Activated CD8-positive, alpha-beta T cell treated with anti-CD3 and anti-CD28 coated beads, Interleukin-2, amount 10 ng/mL, durations not matched to agents 7 days and 5 days (primary cell): ENCODE measurements around the gene STRN3. TPM values are rescaled to one million over a fixed set of nuclear protein-coding genes. Genes with fewer than 3 reads are reported as not detected.
"Not testable (repeated sequence)": the region's sequence is repeated elsewhere in the genome, so short reads cannot be mapped to it uniquely, and the experiment has no call there.

Experiments used
- ATAC-seq: fragments of 150-1000 bp; cut with Tn5 transposase; one replicate; pipeline ENCODE4 v1.10.0; 2021; ENCODE audit warnings: moderate library complexity
- CTCF ChIA-PET: fragments of 350-600 bp; sonication (Branson Sonifier 250); formaldehyde crosslinking; loops from one replicate; lab custom pipeline; 2021; ENCODE audit warnings: antibody characterized with exemption; lab: Charles Lee
- POLR2A ChIA-PET: fragments of 350-600 bp; sonication (Branson Sonifier 250); formaldehyde crosslinking; loops from one replicate; lab custom pipeline; 2021; ENCODE audit warnings: antibody characterized with exemption; lab: Charles Lee
- DNase-seq: peaks from one replicate; pipeline ENCODE4 v3.0.0-alpha.2; 2020
- H3K27ac Mint-ChIP-seq: one replicate; pipeline ENCODE4 v1.8.0; 2021; ENCODE audit warnings: mild to moderate bottlenecking, mixed read lengths
- H3K27me3 Mint-ChIP-seq: one replicate; pipeline ENCODE4 v1.8.0; 2021; ENCODE audit warnings: low read depth, mixed read lengths
- H3K36me3 Mint-ChIP-seq: one replicate; pipeline ENCODE4 v1.8.0; 2021; ENCODE audit warnings: low read depth, mixed read lengths
- H3K4me1 Mint-ChIP-seq: one replicate; pipeline ENCODE4 v1.8.0; 2021; ENCODE audit warnings: low read depth, mixed read lengths
- H3K4me3 Mint-ChIP-seq: one replicate; pipeline ENCODE4 v1.8.0; 2021; ENCODE audit warnings: mild to moderate bottlenecking, mixed read lengths
- H3K9me3 Mint-ChIP-seq: one replicate; pipeline ENCODE4 v1.8.0; 2022; ENCODE audit warnings: mixed read lengths; ENCODE audit not compliant: insufficient read depth
- total RNA-seq, 2 experiments: library from RNA; stranded (reverse); gene quantifications; one replicate each; pipeline ENCODE4 v1.2.3, GENCODE V29; 2021

The STRN3 gene
- total RNA-seq, 2 experiments from 2014 or later = 19.0 to 23.0 TPM

- H3K4me1 Mint-ChIP-seq, H3K27me3 Mint-ChIP-seq, H3K27ac Mint-ChIP-seq, H3K4me3 Mint-ChIP-seq, POLR2A ChIA-PET, H3K9me3 Mint-ChIP-seq, H3K36me3 Mint-ChIP-seq: not testable (repeated sequence)
- DNase-seq (peak; percentile 62), ATAC-seq (peak; percentile 70)
- CTCF ChIA-PET = interaction anchor here (0.8 to 3.0 kb wide), 9 partner anchors 8 to 249 kb away, joined by 3 to 24 read pairs (median 4); partner anchors contain the start of gene AP4S1
Observed at GRCh38 chr14:30980106-30980704, 46.0 kb downstream of the STRN3 start.

GRCh38 chr14:30977752-30978151 is 48.4 kb downstream of the STRN3 start:
- CTCF ChIA-PET = interaction anchor here (3.0 kb wide), 1 partner anchor 105 kb away, joined by 24 read pairs; no protein-coding TSS in a partner anchor
- ATAC-seq (no peak), DNase-seq (no peak)
- H3K9me3 Mint-ChIP-seq = no peaks in the 10 kb centered on the region
- H3K27ac Mint-ChIP-seq = no peak overlapping the region
- POLR2A ChIA-PET = no interaction called here
- H3K36me3 Mint-ChIP-seq = peaks cover 6% of the 10 kb centered on the region
- no peaks in the 10 kb centered on the region for H3K27me3 Mint-ChIP-seq
- H3K4me3 Mint-ChIP-seq = no peak overlapping the region
- peaks cover 11% of the 10 kb centered on the region for H3K4me1 Mint-ChIP-seq

GRCh38 chr14:30974628-30975027 is 51.6 kb downstream of the STRN3 start:
- DNase-seq (no peak), ATAC-seq (no peak)
- Mint-ChIP-seq H3K27me3 (no peaks in the 10 kb centered on the region), H3K4me3 (no peak overlapping the region), H3K9me3 (no peaks in the 10 kb centered on the region), H3K27ac (no peak overlapping the region), H3K4me1 (peaks cover 19% of the 10 kb centered on the region), H3K36me3 (peaks cover 12% of the 10 kb centered on the region)
- POLR2A ChIA-PET = no interaction called here
- CTCF ChIA-PET = no interaction called here

- H3K4me3 Mint-ChIP-seq = no peak overlapping the region
- no peak for DNase-seq
- H3K27me3 Mint-ChIP-seq = no peaks in the 10 kb centered on the region
- peaks cover 14% of the 10 kb centered on the region for H3K36me3 Mint-ChIP-seq
- ChIA-PET CTCF (interaction anchor here (0.6 kb wide), 1 partner anchor 109 kb away, joined by 3 read pairs; no protein-coding TSS in a partner anchor), POLR2A (no interaction called here)
- H3K9me3 Mint-ChIP-seq = no peaks in the 10 kb centered on the region
- H3K27ac Mint-ChIP-seq = no peak overlapping the region
- H3K4me1 Mint-ChIP-seq = peaks cover 20% of the 10 kb centered on the region
- no peak for ATAC-seq
Observed at GRCh38 chr14:30972882-30973582, 53.1 kb downstream of the STRN3 start.

- ATAC-seq, H3K27ac Mint-ChIP-seq, POLR2A ChIA-PET, CTCF ChIA-PET, H3K4me3 Mint-ChIP-seq, H3K27me3 Mint-ChIP-seq, H3K9me3 Mint-ChIP-seq, DNase-seq: not testable (repeated sequence)
- Mint-ChIP-seq H3K4me1 (peaks cover 20% of the 10 kb centered on the region), H3K36me3 (peaks cover 20% of the 10 kb centered on the region)
Observed at GRCh38 chr14:30972036-30972732, 54.0 kb downstream of the STRN3 start.

- Mint-ChIP-seq H3K9me3 (no peaks in the 10 kb centered on the region), H3K4me3 (no peak overlapping the region), H3K4me1 (peaks cover 22% of the 10 kb centered on the region), H3K27ac (no peak overlapping the region), H3K27me3 (no peaks in the 10 kb centered on the region), H3K36me3 (peaks cover 24% of the 10 kb centered on the region)
- ChIA-PET CTCF (no interaction called here), POLR2A (no interaction called here)
- ATAC-seq (no peak), DNase-seq (no peak)
Observed at GRCh38 chr14:30971586-30971985, 54.6 kb downstream of the STRN3 start.

- not testable (repeated sequence) for H3K9me3 Mint-ChIP-seq, DNase-seq, ATAC-seq, H3K27me3 Mint-ChIP-seq, H3K4me3 Mint-ChIP-seq, H3K27ac Mint-ChIP-seq
- ChIA-PET CTCF (interaction anchor here (1.2 to 1.8 kb wide), 2 partner anchors 10 to 16 kb away, joined by 3 to 5 read pairs; no protein-coding TSS in a partner anchor), POLR2A (interaction anchor here (1.3 kb wide), 1 partner anchor 57 kb away, joined by 3 read pairs; the partner anchor contains the start of gene STRN3)
- H3K4me1 Mint-ChIP-seq = peaks cover 27% of the 10 kb centered on the region
- peaks cover 34% of the 10 kb centered on the region for H3K36me3 Mint-ChIP-seq
Observed at GRCh38 chr14:30969796-30970195, 56.4 kb downstream of the STRN3 start.

GRCh38 chr14:30967364-30968098 is 58.6 kb downstream of the STRN3 start:
- H3K27ac Mint-ChIP-seq, H3K9me3 Mint-ChIP-seq, CTCF ChIA-PET, H3K27me3 Mint-ChIP-seq, DNase-seq, ATAC-seq, POLR2A ChIA-PET, H3K4me3 Mint-ChIP-seq: not testable (repeated sequence)
- Mint-ChIP-seq H3K36me3 (peaks cover 49% of the 10 kb centered on the region), H3K4me1 (peaks cover 20% of the 10 kb centered on the region)

GRCh38 chr14:30966415-30967363 is 59.5 kb downstream of the STRN3 start:
- Mint-ChIP-seq H3K27me3 (no peaks in the 10 kb centered on the region), H3K4me3 (no peak overlapping the region), H3K9me3 (peaks cover 9% of the 10 kb centered on the region), H3K27ac (peak overlapping the region; percentile 49), H3K36me3 (peaks cover 43% of the 10 kb centered on the region), H3K4me1 (peaks cover 20% of the 10 kb centered on the region)
- DNase-seq = no peak
- ATAC-seq = no peak
- ChIA-PET POLR2A (no interaction called here), CTCF (no interaction called here)

- peaks cover 43% of the 10 kb centered on the region for H3K36me3 Mint-ChIP-seq
- DNase-seq, H3K9me3 Mint-ChIP-seq, ATAC-seq, POLR2A ChIA-PET, H3K4me3 Mint-ChIP-seq, H3K27me3 Mint-ChIP-seq, H3K27ac Mint-ChIP-seq, CTCF ChIA-PET: not testable (repeated sequence)
- H3K4me1 Mint-ChIP-seq = peaks cover 20% of the 10 kb centered on the region
Observed at GRCh38 chr14:30965861-30966260, 60.3 kb downstream of the STRN3 start.
